ENCODE data around the gene ATF6.

DNA sequence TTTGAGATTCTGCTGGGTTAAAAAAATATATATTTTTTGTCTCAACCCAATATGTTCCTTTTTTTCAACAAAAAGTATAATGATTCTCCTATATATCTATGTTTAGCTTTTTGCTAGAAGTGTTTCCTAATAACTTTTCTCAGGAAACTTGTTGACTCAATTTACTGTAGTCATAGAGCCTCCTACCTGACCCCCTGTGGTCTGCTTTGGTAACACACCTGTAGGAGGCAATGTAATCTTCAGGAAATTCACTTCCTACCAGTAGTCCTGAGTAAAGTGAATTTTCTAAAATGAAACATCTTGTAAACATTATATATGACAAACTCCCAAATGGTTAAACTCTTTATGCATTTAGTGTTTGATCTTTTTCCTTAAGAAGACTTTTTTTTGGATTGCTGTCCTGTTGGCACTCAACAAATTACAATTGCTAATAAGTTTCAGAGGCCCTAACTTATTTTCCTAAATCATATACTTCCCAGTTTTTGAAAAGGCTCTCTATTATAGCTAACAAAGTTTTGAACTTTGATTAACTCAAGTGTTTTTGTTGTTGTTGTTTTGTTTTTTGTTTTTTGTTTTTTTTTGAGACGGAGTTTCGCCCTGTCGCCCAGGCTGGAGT, 139.3 kb downstream of the ATF6 start:
- TF ChIP-seq SUZ12 (IDR thresholded peaks at IDR 0.05; ENCODE audit: extremely low read depth, insufficient read depth, insufficient read length) (no peak), YY1 (IDR thresholded peaks at IDR 0.05; ENCODE audit: insufficient read depth, insufficient read length) (no peak)
